ENCODE data around the gene DDX17.

Gene DDX17

GRCh38 chr22:38524429-38524828 is 18.3 kb upstream of the DDX17 start:
- no peak for ATAC-seq
- TF ChIP-seq ZC3H10 (CRISPR knock-in tag; IDR thresholded peaks at IDR 0.05) = no peak
- TF ChIP-seq, protein P1, sequence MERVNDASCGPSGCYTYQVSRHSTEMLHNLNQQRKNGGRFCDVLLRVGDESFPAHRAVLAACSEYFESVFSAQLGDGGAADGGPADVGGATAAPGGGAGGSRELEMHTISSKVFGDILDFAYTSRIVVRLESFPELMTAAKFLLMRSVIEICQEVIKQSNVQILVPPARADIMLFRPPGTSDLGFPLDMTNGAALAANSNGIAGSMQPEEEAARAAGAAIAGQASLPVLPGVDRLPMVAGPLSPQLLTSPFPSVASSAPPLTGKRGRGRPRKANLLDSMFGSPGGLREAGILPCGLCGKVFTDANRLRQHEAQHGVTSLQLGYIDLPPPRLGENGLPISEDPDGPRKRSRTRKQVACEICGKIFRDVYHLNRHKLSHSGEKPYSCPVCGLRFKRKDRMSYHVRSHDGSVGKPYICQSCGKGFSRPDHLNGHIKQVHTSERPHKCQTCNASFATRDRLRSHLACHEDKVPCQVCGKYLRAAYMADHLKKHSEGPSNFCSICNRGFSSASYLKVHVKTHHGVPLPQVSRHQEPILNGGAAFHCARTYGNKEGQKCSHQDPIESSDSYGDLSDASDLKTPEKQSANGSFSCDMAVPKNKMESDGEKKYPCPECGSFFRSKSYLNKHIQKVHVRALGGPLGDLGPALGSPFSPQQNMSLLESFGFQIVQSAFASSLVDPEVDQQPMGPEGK (CRISPR knock-in tag; IDR thresholded peaks at IDR 0.05; ENCODE audit: borderline replicate concordance) = no peak
- TF ChIP-seq ISL1 (CRISPR knock-in tag; IDR thresholded peaks at IDR 0.05) = no peak
- TF ChIP-seq RARB (CRISPR knock-in tag; IDR thresholded peaks at IDR 0.05) = no peak
- TF ChIP-seq ZFP30 (CRISPR knock-in tag; IDR thresholded peaks at IDR 0.05) = no peak
- TF ChIP-seq ZFP3 (CRISPR knock-in tag; IDR thresholded peaks at IDR 0.05) = no peak
- no peak for TF ChIP-seq SNAI2 (CRISPR knock-in tag; IDR thresholded peaks at IDR 0.05)

DNA sequence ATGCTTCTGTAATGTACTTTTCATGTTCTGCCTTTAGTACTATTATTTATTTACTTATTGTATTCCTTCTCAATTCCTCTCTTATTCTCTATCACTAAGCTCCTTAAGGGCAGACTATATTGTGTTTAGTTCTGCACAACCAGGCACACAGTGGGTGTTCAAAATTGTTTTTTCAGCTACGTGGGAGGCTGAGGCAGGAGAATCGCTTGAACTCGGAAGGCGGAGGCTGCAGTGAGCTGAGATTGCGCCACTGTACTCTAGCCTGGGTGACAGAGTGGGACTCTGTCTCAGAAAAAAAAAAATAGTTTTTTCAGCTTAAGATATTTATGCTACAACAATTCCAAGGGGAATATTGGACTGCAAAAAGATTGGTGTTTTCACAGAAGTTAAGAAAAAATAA is 17.4 kb upstream of the DDX17 start:
- ATAC-seq = no peak
- no peak for TF ChIP-seq ARNTL (CRISPR knock-in tag; IDR thresholded peaks at IDR 0.05; ENCODE audit: borderline replicate concordance, low read depth)
- no peak for TF ChIP-seq ZNF8 (CRISPR knock-in tag; IDR thresholded peaks at IDR 0.05)
- TF ChIP-seq, protein P1 (CRISPR knock-in tag; IDR thresholded peaks at IDR 0.05; ENCODE audit: borderline replicate concordance) = no peak

DNA sequence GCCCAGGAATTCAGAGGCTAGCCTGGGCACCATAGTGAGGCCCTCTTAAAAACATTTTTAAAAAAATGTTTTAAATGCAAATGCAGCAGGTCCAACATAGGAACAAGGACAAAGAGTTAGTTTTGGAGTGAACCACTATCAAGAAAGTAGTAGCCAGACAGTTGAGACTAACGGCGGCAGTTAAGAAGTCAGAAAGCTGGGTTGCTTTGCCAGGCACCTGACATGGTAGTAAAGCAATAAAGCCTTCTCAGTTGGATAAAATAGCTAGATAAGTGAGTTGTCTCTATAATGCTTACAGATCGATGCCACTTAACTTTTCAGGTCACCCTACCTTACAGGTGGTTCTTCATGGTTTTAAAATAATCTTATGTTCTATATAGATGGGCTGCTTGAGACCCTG is 16.9 kb upstream of the DDX17 start:
- no peak for ATAC-seq
- no peak for TF ChIP-seq SNAI2 (CRISPR knock-in tag; IDR thresholded peaks at IDR 0.05)
- no peak for TF ChIP-seq ARNTL (CRISPR knock-in tag; IDR thresholded peaks at IDR 0.05; ENCODE audit: borderline replicate concordance, low read depth)
- TF ChIP-seq ZNF565 (CRISPR knock-in tag; conservative IDR thresholded peaks at IDR 0.05; ENCODE audit: low read depth) = no peak
- no peak for TF ChIP-seq ZNF70 (CRISPR knock-in tag; IDR thresholded peaks at IDR 0.05)
- TF ChIP-seq GLIS3 (CRISPR knock-in tag; IDR thresholded peaks at IDR 0.05) = no peak
- TF ChIP-seq ZFP3 (CRISPR knock-in tag; IDR thresholded peaks at IDR 0.05) = no peak
- TF ChIP-seq, protein P2, sequence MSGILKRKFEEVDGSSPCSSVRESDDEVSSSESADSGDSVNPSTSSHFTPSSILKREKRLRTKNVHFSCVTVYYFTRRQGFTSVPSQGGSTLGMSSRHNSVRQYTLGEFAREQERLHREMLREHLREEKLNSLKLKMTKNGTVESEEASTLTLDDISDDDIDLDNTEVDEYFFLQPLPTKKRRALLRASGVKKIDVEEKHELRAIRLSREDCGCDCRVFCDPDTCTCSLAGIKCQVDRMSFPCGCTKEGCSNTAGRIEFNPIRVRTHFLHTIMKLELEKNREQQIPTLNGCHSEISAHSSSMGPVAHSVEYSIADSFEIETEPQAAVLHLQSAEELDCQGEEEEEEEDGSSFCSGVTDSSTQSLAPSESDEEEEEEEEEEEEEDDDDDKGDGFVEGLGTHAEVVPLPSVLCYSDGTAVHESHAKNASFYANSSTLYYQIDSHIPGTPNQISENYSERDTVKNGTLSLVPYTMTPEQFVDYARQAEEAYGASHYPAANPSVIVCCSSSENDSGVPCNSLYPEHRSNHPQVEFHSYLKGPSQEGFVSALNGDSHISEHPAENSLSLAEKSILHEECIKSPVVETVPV (CRISPR knock-in tag; IDR thresholded peaks at IDR 0.05) = no peak
- TF ChIP-seq ZNF8 (CRISPR knock-in tag; IDR thresholded peaks at IDR 0.05) = no peak
- TF ChIP-seq, protein P3, sequence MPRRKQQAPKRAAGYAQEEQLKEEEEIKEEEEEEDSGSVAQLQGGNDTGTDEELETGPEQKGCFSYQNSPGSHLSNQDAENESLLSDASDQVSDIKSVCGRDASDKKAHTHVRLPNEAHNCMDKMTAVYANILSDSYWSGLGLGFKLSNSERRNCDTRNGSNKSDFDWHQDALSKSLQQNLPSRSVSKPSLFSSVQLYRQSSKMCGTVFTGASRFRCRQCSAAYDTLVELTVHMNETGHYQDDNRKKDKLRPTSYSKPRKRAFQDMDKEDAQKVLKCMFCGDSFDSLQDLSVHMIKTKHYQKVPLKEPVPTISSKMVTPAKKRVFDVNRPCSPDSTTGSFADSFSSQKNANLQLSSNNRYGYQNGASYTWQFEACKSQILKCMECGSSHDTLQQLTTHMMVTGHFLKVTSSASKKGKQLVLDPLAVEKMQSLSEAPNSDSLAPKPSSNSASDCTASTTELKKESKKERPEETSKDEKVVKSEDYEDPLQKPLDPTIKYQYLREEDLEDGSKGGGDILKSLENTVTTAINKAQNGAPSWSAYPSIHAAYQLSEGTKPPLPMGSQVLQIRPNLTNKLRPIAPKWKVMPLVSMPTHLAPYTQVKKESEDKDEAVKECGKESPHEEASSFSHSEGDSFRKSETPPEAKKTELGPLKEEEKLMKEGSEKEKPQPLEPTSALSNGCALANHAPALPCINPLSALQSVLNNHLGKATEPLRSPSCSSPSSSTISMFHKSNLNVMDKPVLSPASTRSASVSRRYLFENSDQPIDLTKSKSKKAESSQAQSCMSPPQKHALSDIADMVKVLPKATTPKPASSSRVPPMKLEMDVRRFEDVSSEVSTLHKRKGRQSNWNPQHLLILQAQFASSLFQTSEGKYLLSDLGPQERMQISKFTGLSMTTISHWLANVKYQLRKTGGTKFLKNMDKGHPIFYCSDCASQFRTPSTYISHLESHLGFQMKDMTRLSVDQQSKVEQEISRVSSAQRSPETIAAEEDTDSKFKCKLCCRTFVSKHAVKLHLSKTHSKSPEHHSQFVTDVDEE (CRISPR knock-in tag; IDR thresholded peaks at IDR 0.05) = no peak
- TF ChIP-seq TCF4 (CRISPR knock-in tag; IDR thresholded peaks at IDR 0.05; ENCODE audit: borderline replicate concordance) = no peak
- no peak for TF ChIP-seq TOX (CRISPR knock-in tag; IDR thresholded peaks at IDR 0.05; ENCODE audit: borderline replicate concordance)
- no peak for TF ChIP-seq POU6F1 (CRISPR knock-in tag; IDR thresholded peaks at IDR 0.05; ENCODE audit: borderline replicate concordance, low read depth)
- no peak for TF ChIP-seq CSDC2 (CRISPR knock-in tag; IDR thresholded peaks at IDR 0.05)
- TF ChIP-seq PPARA (CRISPR knock-in tag; IDR thresholded peaks at IDR 0.05; ENCODE audit: borderline replicate concordance) = no peak

Measured in SK-N-SH treated with all-trans-retinoic acid at 6 μM for 48 hours (cell line).